Esophagus (tissue), 2 donors: ENCODE measurements around the gene ADD2. TPM values are rescaled to one million over a fixed set of nuclear protein-coding genes. Genes with fewer than 3 reads are reported as not detected.

Experiments
- H3K27ac ChIP-seq, 2 donors: one replicate each; pipeline ENCODE4 v1.5.1; 2013; ENCODE audit warnings: low read depth in 2 of 2, mild to moderate bottlenecking in 2 of 2, inconsistent platforms in 1 of 2, low read length in 1 of 2, moderate library complexity in 1 of 2
- H3K27me3 ChIP-seq, 2 donors: one replicate each; pipeline ENCODE4 v1.6.1; 2013; ENCODE audit warnings: low read length in 2 of 2, control low read depth in 1 of 2, mild to moderate bottlenecking in 1 of 2; ENCODE audit not compliant: insufficient read depth in 2 of 2, control insufficient read depth in 1 of 2
- H3K36me3 ChIP-seq, 2 donors: one replicate each; pipeline ENCODE4 v1.6.1; 2013; ENCODE audit warnings: low read length in 1 of 2; ENCODE audit not compliant: control insufficient read depth in 2 of 2, insufficient read depth in 2 of 2
- H3K4me1 ChIP-seq, 2 donors: one replicate each; pipeline ENCODE4 v1.6.1; 2013; ENCODE audit warnings: low read length in 1 of 2; ENCODE audit not compliant: control insufficient read depth in 2 of 2, insufficient read depth in 2 of 2
- H3K4me3 ChIP-seq, 2 donors: one replicate each; pipeline ENCODE4 v1.5.1; 2013; ENCODE audit warnings: low read length in 2 of 2, mild to moderate bottlenecking in 2 of 2, low read depth in 1 of 2, moderate library complexity in 1 of 2
- H3K9me3 ChIP-seq, 2 donors: one replicate each; pipeline ENCODE4 v1.6.1; 2013; ENCODE audit warnings: mild to moderate bottlenecking in 2 of 2, low read depth in 1 of 2, low read length in 1 of 2, moderate library complexity in 1 of 2; ENCODE audit not compliant: control insufficient read depth in 2 of 2, insufficient read depth in 1 of 2
- WGBS, 2 donors: extraction: QIAGEN DNeasy Blood & Tissue Kit; methylation state at CpG; one replicate each; pipeline ENCODE4 v1.1.7; 2013; 5-methylcytosine and 5-hydroxymethylcytosine counted together
- polyA plus RNA-seq, 2 donors: library from polyadenylated mRNA; stranded (reverse); fragments of 200-250 nt; gene quantifications; one replicate each; pipeline ENCODE4 v1.2.3, GENCODE V29; 2013
- donor health status: healthy with polysubstance abuse.
- donor health status: Bipolar disorder and iron deficiency.

The ADD2 gene
- polyA plus RNA-seq, 2 donors: 0.09 to 0.12 TPM

- WGBS, 2 donors: 81 to 83% methylated on average over 9 of the region's 9 CpGs
Observed at GRCh38 chr2:70709275-70710037, 58.5 kb downstream of the ADD2 start.

GRCh38 chr2:70708376-70709199, 59.4 kb downstream of the ADD2 start:
- Histone ChIP-seq H3K4me1 (no peaks in the 10 kb centered on the region), H3K9me3 (no peaks in the 10 kb centered on the region), H3K27ac (no peak overlapping the region), H3K27me3 (no peaks in the 10 kb centered on the region), H3K36me3 (no peaks in the 10 kb centered on the region), H3K4me3 (no peak overlapping the region)
- WGBS, 2 donors: 68 to 75% methylated on average over 3 of the region's 3 CpGs

More at GRCh38 chr2:70709275-70710037, 58.5 kb downstream of the ADD2 start:
- H3K4me1 ChIP-seq: no peaks in the 10 kb centered on the region
- H3K36me3 ChIP-seq: no peaks in the 10 kb centered on the region
- no peaks in the 10 kb centered on the region for H3K27me3 ChIP-seq
- H3K9me3 ChIP-seq: no peaks in the 10 kb centered on the region
- H3K4me3 ChIP-seq: no peak overlapping the region
- H3K27ac ChIP-seq: no peak overlapping the region

GRCh38 chr2:70707706-70708105, 60.3 kb downstream of the ADD2 start:
- Histone ChIP-seq H3K27ac (no peak overlapping the region), H3K4me1 (no peaks in the 10 kb centered on the region), H3K9me3 (no peaks in the 10 kb centered on the region), H3K27me3 (no peaks in the 10 kb centered on the region), H3K4me3 (no peak overlapping the region), H3K36me3 (no peaks in the 10 kb centered on the region)
- 96 to 100% methylated on average over 1 of the region's 1 CpG for WGBS, 2 donors

GRCh38 chr2:70706026-70706795, 61.8 kb downstream of the ADD2 start:
- WGBS, 2 donors: 92 to 94% methylated on average over 36 of the region's 36 CpGs
- Histone ChIP-seq H3K4me1 (no peaks in the 10 kb centered on the region), H3K36me3 (no peaks in the 10 kb centered on the region), H3K9me3 (no peaks in the 10 kb centered on the region), H3K4me3 (no peak overlapping the region), H3K27me3 (no peaks in the 10 kb centered on the region), H3K27ac (no peak overlapping the region)

- Histone ChIP-seq H3K4me3 (no peak overlapping the region), H3K27me3 (no peaks in the 10 kb centered on the region), H3K36me3 (no peaks in the 10 kb centered on the region), H3K4me1 (no peaks in the 10 kb centered on the region), H3K9me3 (no peaks in the 10 kb centered on the region), H3K27ac (no peak overlapping the region)
- 77 to 85% methylated on average over 8 of the region's 8 CpGs for WGBS, 2 donors
Observed at GRCh38 chr2:70705160-70705850, 62.7 kb downstream of the ADD2 start.

- Histone ChIP-seq H3K36me3 (no peaks in the 10 kb centered on the region), H3K4me1 (no peaks in the 10 kb centered on the region), H3K9me3 (no peaks in the 10 kb centered on the region), H3K27me3 (no peaks in the 10 kb centered on the region), H3K27ac (no peak overlapping the region), H3K4me3 (no peak overlapping the region)
- 52 to 60% methylated on average over 9 of the region's 9 CpGs for WGBS, 2 donors
Observed at GRCh38 chr2:70703900-70704549, 64.0 kb downstream of the ADD2 start.

GRCh38 chr2:70702711-70703395, 65.1 kb downstream of the ADD2 start:
- H3K9me3 ChIP-seq: no peaks in the 10 kb centered on the region
- H3K4me1 ChIP-seq: no peaks in the 10 kb centered on the region
- 83% methylated on average over 8 of the region's 8 CpGs for WGBS, 2 donors
- no peaks in the 10 kb centered on the region for H3K27me3 ChIP-seq
- no peak overlapping the region for H3K27ac ChIP-seq
- H3K36me3 ChIP-seq: no peaks in the 10 kb centered on the region
- H3K4me3 ChIP-seq: no peak overlapping the region

GRCh38 chr2:70698847-70699246, 69.2 kb downstream of the ADD2 start:
- 71 to 78% methylated on average over 3 of the region's 3 CpGs for WGBS, 2 donors
- no peaks in the 10 kb centered on the region for H3K4me1 ChIP-seq
- no peaks in the 10 kb centered on the region for H3K27me3 ChIP-seq
- H3K27ac ChIP-seq: no peak overlapping the region
- H3K4me3 ChIP-seq: no peak overlapping the region
- H3K9me3 ChIP-seq: no peaks in the 10 kb centered on the region
- no peaks in the 10 kb centered on the region for H3K36me3 ChIP-seq
